GM12878 (cell line): ENCODE data around the gene OSMR.

Source experiments
- EZH2 ChIP-seq: IDR thresholded peaks from 2 replicates; pipeline ENCODE4 v1.6.1; 2012; ENCODE audit warnings: low read depth, mild to moderate bottlenecking, control low read depth, inconsistent platforms, low read length, borderline replicate concordance; ENCODE audit not compliant: control insufficient read depth
- POLR2AphosphoS5 ChIP-seq: IDR thresholded peaks from 2 replicates; pipeline ENCODE4 v1.6.1; 2011; ENCODE audit warnings: mild to moderate bottlenecking, low read length, inconsistent platforms
- SMC3 ChIP-seq: IDR thresholded peaks from 2 replicates; pipeline ENCODE4 v1.6.1; 2011; ENCODE audit warnings: low read length, improper control_type of control experiment, borderline replicate concordance
- YY1 ChIP-seq: IDR thresholded peaks from 2 replicates; pipeline ENCODE4 v1.6.1; 2011; ENCODE audit warnings: low read depth, mild to moderate bottlenecking, low read length

- TF ChIP-seq SMC3: no peak
- TF ChIP-seq EZH2: no peak
- TF ChIP-seq POLR2AphosphoS5: no peak
- no peak for TF ChIP-seq YY1
Measured at GRCh38 chr5:38936269-38936668, 90.5 kb downstream of the OSMR start.
